GM23338 (cell line): ENCODE data around the gene CD58.
"Not testable (repeated sequence)": the region's sequence is repeated elsewhere in the genome, so short reads cannot be mapped to it uniquely, and the experiment has no call there.

Experiments
- CTCF ChIP-seq, 2 experiments: fragments of 200-600 bp in 1 of 2; sonication (generic) in 1 of 2; conservative IDR thresholded peaks; 2 replicates each; pipeline versions ENCODE4 v1.5.1 to v1.6.1; 2016 to 2017; ENCODE audit warnings: antibody characterized with exemption in 2 of 2, low read depth in 2 of 2, mild to moderate bottlenecking in 2 of 2, moderate library complexity in 1 of 2
- POLR2AphosphoS5 ChIP-seq: IDR thresholded peaks from 2 replicates; pipeline ENCODE4 v1.6.1; 2016; ENCODE audit warnings: antibody characterized with exemption, low read depth
- REST ChIP-seq: IDR thresholded peaks from one replicate; pipeline ENCODE4 v1.6.1; 2018; ENCODE audit warnings: antibody characterized with exemption; ENCODE audit not compliant: unreplicated experiment

- not testable (repeated sequence) for TF ChIP-seq CTCF (conservative IDR thresholded peaks at IDR 0.05; ENCODE audit: low read depth in 2 of 2); REST; POLR2AphosphoS5
Measured at GRCh38 chr1:116619106-116619505, 48.3 kb upstream of the CD58 start.
